ENCODE results near the gene CDC16. TPM values are rescaled to one million over a fixed set of nuclear protein-coding genes. Genes with fewer than 3 reads are reported as not detected.
A peak's percentile ranks its signal among the peaks of the same experiment; 100 is the strongest.

The CDC16 gene
- total and polyA plus RNA-seq, 9 of the 15 experiments (the other 6 are each of a cell fraction or from before 2014, with no cell fraction given): 23.2 to 102 (median 51.6) TPM

- TF ChIP-seq ZBTB34 (CRISPR knock-in tag; IDR thresholded peaks at IDR 0.05): no peak
- TF ChIP-seq MGA (IDR thresholded peaks at IDR 0.05): peak; percentile 66; the same call in 1 of the 2 replicates
- TF ChIP-seq ZNF518B (CRISPR knock-in tag; IDR thresholded peaks at IDR 0.05): no peak
- no peak for TF ChIP-seq SPI1 (IDR thresholded peaks at IDR 0.05; ENCODE audit: borderline replicate concordance, low read depth, low read length)
- no peak for TF ChIP-seq TAF9B (IDR thresholded peaks at IDR 0.05; ENCODE audit: partially characterized antibody)
- TF ChIP-seq ZC3H8 (IDR thresholded peaks at IDR 0.05): no peak
- no peak for TF ChIP-seq ZNF384 (IDR thresholded peaks at IDR 0.05; ENCODE audit: low read depth, low read length)
Measured at GRCh38 chr13:114281351-114282040, 46.8 kb downstream of the CDC16 start, which contains the start of gene UPF3A (continued).
